Parathyroid adenoma (tissue), 2 donors: ENCODE measurements around the gene RCOR1.
"Not testable (repeated sequence)": the region's sequence is repeated elsewhere in the genome, so short reads cannot be mapped to it uniquely, and the experiment has no call there.

Experiments
- H2AFZ ChIP-seq: fragments of 300-600 bp; sonication (generic); one replicate; pipeline ENCODE4 v1.7.0; 2017; ENCODE audit warnings: antibody characterized with exemption, mild to moderate bottlenecking
- H3K27ac ChIP-seq: fragments of 300-600 bp; sonication (generic); one replicate; pipeline ENCODE4 v1.7.0; 2017
- H3K27me3 ChIP-seq: fragments of 300-600 bp; sonication (generic); one replicate; pipeline ENCODE4 v1.7.0; 2017; ENCODE audit warnings: low read length; ENCODE audit not compliant: control insufficient read depth, insufficient read depth
- H3K36me3 ChIP-seq: fragments of 300-600 bp; sonication (generic); one replicate; pipeline ENCODE4 v1.7.0; 2017; ENCODE audit warnings: low read length; ENCODE audit not compliant: control insufficient read depth, insufficient read depth
- H3K4me1 ChIP-seq: fragments of 300-600 bp; sonication (generic); one replicate; pipeline ENCODE4 v1.7.0; 2017; ENCODE audit warnings: control low read depth
- H3K4me2 ChIP-seq: fragments of 300-600 bp; sonication (generic); one replicate; pipeline ENCODE4 v1.7.0; 2017; ENCODE audit warnings: low read length
- H3K4me3 ChIP-seq: fragments of 300-600 bp; sonication (generic); one replicate; pipeline ENCODE4 v1.7.0; 2017; ENCODE audit warnings: low read depth, low read length
- H3K79me2 ChIP-seq: fragments of 300-600 bp; sonication (generic); one replicate; pipeline ENCODE4 v1.7.0; 2017; ENCODE audit warnings: control low read depth
- H3K9ac ChIP-seq: fragments of 300-600 bp; sonication (generic); one replicate; pipeline ENCODE4 v1.7.0; 2017; ENCODE audit warnings: mild to moderate bottlenecking
- H3K9me3 ChIP-seq: fragments of 300-600 bp; sonication (generic); one replicate; pipeline ENCODE4 v1.7.0; 2017; ENCODE audit warnings: low read length; ENCODE audit not compliant: control insufficient read depth
- TF ChIP-seq, protein P1 (sequence below): fragments of 300-600 bp; sonication (generic); IDR thresholded peaks from one replicate; pipeline ENCODE4 v1.7.0; 2017; ENCODE audit warnings: antibody characterized with exemption, mild to moderate bottlenecking
- donor health status: primary hyperparathyroidism.

RCOR1 gene

DNA sequence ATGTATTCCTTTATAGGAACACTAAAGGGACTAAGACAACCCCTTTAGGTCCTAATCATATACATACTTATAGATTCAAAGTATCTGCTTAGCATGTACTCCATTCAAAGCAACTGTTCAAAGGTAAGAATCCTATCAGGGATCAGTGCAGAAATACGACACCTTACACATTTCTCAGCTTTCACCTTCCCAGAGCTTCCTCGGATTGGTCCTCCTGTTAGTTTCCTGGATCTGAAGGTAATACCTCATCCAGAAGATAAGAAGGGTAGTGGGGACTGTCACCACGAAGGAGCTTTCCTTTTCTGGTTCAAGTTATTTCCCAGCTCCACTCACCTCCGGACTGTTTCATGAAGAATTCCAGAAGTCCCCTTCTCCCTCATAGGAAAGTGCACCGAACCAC, 38.0 kb downstream of the RCOR1 start:
- peaks cover 5% of the 10 kb centered on the region for H3K4me1 ChIP-seq
- no peak overlapping the region for H2AFZ ChIP-seq
- peaks cover 28% of the 10 kb centered on the region for H3K79me2 ChIP-seq
- no peak overlapping the region for H3K4me2 ChIP-seq
- no peaks in the 10 kb centered on the region for H3K9me3 ChIP-seq
- peak overlapping the region; percentile 3 for H3K27ac ChIP-seq
- H3K27me3 ChIP-seq: no peaks in the 10 kb centered on the region
- no peaks in the 10 kb centered on the region for H3K36me3 ChIP-seq
- H3K9ac ChIP-seq: no peak overlapping the region
- TF ChIP-seq, protein P1, sequence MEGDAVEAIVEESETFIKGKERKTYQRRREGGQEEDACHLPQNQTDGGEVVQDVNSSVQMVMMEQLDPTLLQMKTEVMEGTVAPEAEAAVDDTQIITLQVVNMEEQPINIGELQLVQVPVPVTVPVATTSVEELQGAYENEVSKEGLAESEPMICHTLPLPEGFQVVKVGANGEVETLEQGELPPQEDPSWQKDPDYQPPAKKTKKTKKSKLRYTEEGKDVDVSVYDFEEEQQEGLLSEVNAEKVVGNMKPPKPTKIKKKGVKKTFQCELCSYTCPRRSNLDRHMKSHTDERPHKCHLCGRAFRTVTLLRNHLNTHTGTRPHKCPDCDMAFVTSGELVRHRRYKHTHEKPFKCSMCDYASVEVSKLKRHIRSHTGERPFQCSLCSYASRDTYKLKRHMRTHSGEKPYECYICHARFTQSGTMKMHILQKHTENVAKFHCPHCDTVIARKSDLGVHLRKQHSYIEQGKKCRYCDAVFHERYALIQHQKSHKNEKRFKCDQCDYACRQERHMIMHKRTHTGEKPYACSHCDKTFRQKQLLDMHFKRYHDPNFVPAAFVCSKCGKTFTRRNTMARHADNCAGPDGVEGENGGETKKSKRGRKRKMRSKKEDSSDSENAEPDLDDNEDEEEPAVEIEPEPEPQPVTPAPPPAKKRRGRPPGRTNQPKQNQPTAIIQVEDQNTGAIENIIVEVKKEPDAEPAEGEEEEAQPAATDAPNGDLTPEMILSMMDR: no peak
- no peak overlapping the region for H3K4me3 ChIP-seq

DNA sequence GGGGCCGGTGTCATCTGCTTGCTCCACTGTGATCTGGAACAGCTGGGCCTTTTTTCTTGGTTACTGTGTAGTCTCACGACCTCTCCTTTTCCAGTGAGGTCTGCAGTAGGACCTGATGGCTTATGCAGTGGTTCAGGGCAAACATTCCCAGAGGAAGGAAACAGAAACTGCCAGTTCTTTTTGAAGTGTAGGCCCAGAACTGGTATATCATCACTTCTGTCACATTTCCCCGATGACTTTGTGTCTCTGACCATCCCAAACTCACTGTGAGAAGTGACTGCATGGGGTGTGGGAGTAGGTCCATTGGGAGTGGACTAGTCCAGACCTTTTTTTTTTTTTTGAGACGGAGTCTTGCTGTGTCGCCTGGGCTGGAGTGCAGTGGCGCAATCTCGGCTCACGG, 38.4 kb downstream of the RCOR1 start:
- Histone ChIP-seq H3K4me1 (peaks cover 5% of the 10 kb centered on the region), H3K9ac (no peak overlapping the region), H2AFZ (no peak overlapping the region), H3K4me2 (no peak overlapping the region), H3K79me2 (peaks cover 28% of the 10 kb centered on the region), H3K4me3 (no peak overlapping the region), H3K36me3 (no peaks in the 10 kb centered on the region), H3K9me3 (no peaks in the 10 kb centered on the region), H3K27me3 (no peaks in the 10 kb centered on the region), H3K27ac (no peak overlapping the region)
- TF ChIP-seq, protein P1: no peak

DNA sequence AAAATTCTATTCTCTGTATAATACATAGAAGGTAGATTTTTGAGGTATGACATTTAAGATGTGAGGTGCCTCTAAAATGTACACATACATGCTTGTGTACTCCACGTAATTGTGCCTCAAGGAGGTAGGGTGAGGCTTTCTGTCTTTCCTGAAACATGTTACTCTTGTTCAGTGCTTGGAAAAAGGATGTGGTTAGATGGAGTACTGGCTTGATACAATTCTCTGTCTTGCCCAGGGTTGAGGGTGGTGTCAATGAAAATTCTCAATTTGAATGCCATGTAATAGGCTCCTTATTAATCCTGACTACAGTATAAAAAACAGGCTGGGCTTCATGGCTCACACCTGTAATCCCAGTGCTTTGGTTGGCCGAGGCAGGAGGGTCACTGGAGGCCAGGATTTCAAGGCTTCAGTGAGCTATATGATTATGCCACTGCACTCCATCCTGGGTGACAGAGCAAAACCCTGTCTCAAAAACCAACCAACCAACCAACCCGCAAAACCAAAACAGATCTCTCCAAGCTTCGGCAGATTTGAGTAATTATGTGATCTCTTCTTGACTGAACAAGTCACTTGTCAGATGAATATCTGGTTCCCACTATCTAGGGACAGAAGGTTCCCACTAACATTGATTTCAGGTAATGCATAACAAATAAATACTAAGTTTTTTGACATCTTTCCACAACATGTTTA, 41.6 kb downstream of the RCOR1 start:
- Histone ChIP-seq H3K4me1 (peaks cover 11% of the 10 kb centered on the region), H3K79me2 (peaks cover 44% of the 10 kb centered on the region), H3K36me3 (no peaks in the 10 kb centered on the region), H3K27me3 (no peaks in the 10 kb centered on the region), H3K4me2 (no peak overlapping the region), H3K9ac (no peak overlapping the region), H3K4me3 (no peak overlapping the region), H3K27ac (no peak overlapping the region), H3K9me3 (no peaks in the 10 kb centered on the region), H2AFZ (no peak overlapping the region)
- TF ChIP-seq, protein P1: no peak

DNA sequence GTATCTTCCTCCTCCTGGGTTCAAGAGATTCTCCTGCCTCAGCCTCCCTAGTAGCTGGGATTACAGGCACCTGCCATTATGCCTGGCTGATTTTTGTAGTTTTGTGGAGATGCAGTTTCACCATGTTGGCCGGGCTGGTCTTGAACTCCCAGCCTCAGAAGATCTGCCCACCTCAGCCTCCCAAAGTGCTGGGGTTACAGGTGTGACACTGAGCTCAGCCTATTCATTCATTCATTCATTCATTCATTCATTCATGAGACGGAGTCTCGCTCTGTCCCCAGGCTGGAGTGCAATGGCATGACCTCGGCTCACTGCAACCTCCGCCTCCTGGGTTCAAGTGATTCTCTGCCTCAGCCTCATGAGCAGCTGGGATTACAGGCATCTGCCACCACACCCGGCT, 47.2 kb downstream of the RCOR1 start:
- not testable (repeated sequence) for H3K36me3 ChIP-seq, H3K27ac ChIP-seq, H2AFZ ChIP-seq, H3K27me3 ChIP-seq, H3K4me1 ChIP-seq, H3K9me3 ChIP-seq, H3K4me3 ChIP-seq, H3K9ac ChIP-seq, H3K4me2 ChIP-seq
- peaks cover 34% of the 10 kb centered on the region for H3K79me2 ChIP-seq

DNA sequence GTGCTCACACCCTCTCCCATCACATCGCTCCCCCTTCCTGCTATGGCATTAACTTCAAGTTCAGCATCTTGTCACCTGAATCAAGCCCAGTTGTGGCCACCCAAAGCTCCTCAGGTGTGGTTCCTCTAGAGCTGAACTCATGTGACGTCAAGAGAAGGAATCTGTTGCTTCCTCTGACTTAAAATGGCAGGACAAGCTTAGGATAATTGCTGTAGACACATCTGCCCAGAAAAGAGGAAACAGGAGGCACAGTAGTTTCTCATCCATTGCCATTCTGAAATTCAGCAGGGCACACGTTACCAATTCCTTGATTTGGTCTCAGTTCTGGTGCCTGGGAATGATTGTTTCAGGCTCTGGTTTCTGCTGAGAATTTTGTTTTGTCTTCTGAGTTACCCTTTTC, 52.1 kb downstream of the RCOR1 start:
- TF ChIP-seq, protein P1: no peak
- H3K27me3 ChIP-seq: no peaks in the 10 kb centered on the region
- no peak overlapping the region for H3K27ac ChIP-seq

More for the DNA sequence above, 52.1 kb downstream of the RCOR1 start:
- peaks cover 19% of the 10 kb centered on the region for H3K79me2 ChIP-seq
- H3K4me2 ChIP-seq: no peak overlapping the region
- H2AFZ ChIP-seq: no peak overlapping the region
- H3K4me3 ChIP-seq: no peak overlapping the region
- no peaks in the 10 kb centered on the region for H3K4me1 ChIP-seq
- no peak overlapping the region for H3K9ac ChIP-seq
- no peaks in the 10 kb centered on the region for H3K36me3 ChIP-seq
- no peaks in the 10 kb centered on the region for H3K9me3 ChIP-seq
